A549 (cell line): ENCODE data around the gene RGS1. TPM values are rescaled to one million over a fixed set of nuclear protein-coding genes. Genes with fewer than 3 reads are reported as not detected.

Source experiments
- ATAC-seq, 2 experiments: fragments of 200-7000 bp in 1 of 2; fragments of >200 bp in 1 of 2; cut with Nextera tagmentation in 1 of 2; cut with Tn5 transposase in 1 of 2; 3 replicates each; pipeline versions ENCODE4 v1.8.0 to v1.9.1; 2018 to 2020; ENCODE audit warnings: mild to moderate bottlenecking in 1 of 2, moderate library complexity in 1 of 2
- CTCF ChIA-PET: fragments of 300-600 bp; sonication (Branson Sonifier 250); formaldehyde crosslinking; extraction: SDS; loops from one replicate; lab custom pipeline; 2021; ENCODE audit warnings: antibody characterized with exemption, inconsistent platforms; lab: Yijun Ruan, JAX
- POLR2A ChIA-PET: fragments of 350-600 bp; formaldehyde crosslinking; extraction: SDS; loops from one replicate; lab custom pipeline; 2021; ENCODE audit warnings: antibody characterized with exemption, inconsistent platforms; lab: Yijun Ruan, JAX
- DNase-seq, 2 experiments: peaks; one replicate each; pipeline versions ENCODE4 v3.0.0 to v3.0.0-alpha.2; 2011 to 2016; ENCODE audit warnings: low read depth in 1 of 2, low spot score in 1 of 2
- FAIRE-seq: peaks from 2 replicates; lab custom pipeline; 2011; peaks lifted over from hg19 to GRCh38; lab: Jason Lieb, UNC
- H3K27ac ChIP-seq, 2 experiments: fragments of >200 bp; sonication (Bioruptor Twin); formaldehyde crosslinking; 3 replicates each; pipeline ENCODE4 v1.5.1; 2016 to 2017
- H3K4me1 ChIP-seq: fragments of >200 bp; sonication (Bioruptor Twin); formaldehyde crosslinking; 3 replicates; pipeline ENCODE4 v1.6.1; 2016
- H3K4me2 ChIP-seq: fragments of >200 bp; sonication (Bioruptor Twin); formaldehyde crosslinking; 3 replicates; pipeline ENCODE4 v1.6.1; 2016
- H3K4me3 ChIP-seq: fragments of >200 bp; sonication (Bioruptor Twin); formaldehyde crosslinking; 3 replicates; pipeline ENCODE4 v1.5.1; 2016
- H3K9me3 ChIP-seq: fragments of >200 bp; sonication (Bioruptor Twin); formaldehyde crosslinking; 3 replicates; pipeline ENCODE4 v1.6.1; 2016
- CBX2 ChIP-seq: fragments of 200-600 bp; sonication (generic); IDR thresholded peaks from 2 replicates; pipeline ENCODE4 v1.6.1; 2016; ENCODE audit warnings: low read depth, mild to moderate bottlenecking, borderline replicate concordance
- EHF ChIP-seq: fragments of 250-450 bp; sonication (Bioruptor Pico); IDR thresholded peaks from 2 replicates; pipeline ENCODE4 v1.5.0; 2020; ENCODE audit warnings: mild to moderate bottlenecking
- FOSB ChIP-seq: fragments of 250-450 bp; sonication (Bioruptor Pico); IDR thresholded peaks from 2 replicates; pipeline ENCODE4 v1.5.0; 2020; ENCODE audit warnings: mild to moderate bottlenecking, moderate library complexity
- FOXS1 ChIP-seq: fragments of 250-450 bp; sonication (Bioruptor Pico); IDR thresholded peaks from 2 replicates; pipeline ENCODE4 v1.5.0; 2020; ENCODE audit warnings: mild to moderate bottlenecking, moderate library complexity
- GATA3 ChIP-seq: IDR thresholded peaks from 2 replicates; pipeline ENCODE4 v1.6.1; 2012; ENCODE audit warnings: borderline replicate concordance
- HDAC2 ChIP-seq: fragments of 200-600 bp; sonication (generic); IDR thresholded peaks from 2 replicates; pipeline ENCODE4 v1.6.1; 2016
- HEYL ChIP-seq: fragments of 250-450 bp; sonication (Bioruptor Pico); IDR thresholded peaks from 2 replicates; pipeline ENCODE4 v1.8.0; 2021; ENCODE audit warnings: mild to moderate bottlenecking, moderate library complexity
- HMGXB4 ChIP-seq: fragments of 250-450 bp; sonication (Bioruptor Pico); IDR thresholded peaks from 2 replicates; pipeline ENCODE4 v1.5.0; 2021; ENCODE audit warnings: mild to moderate bottlenecking, moderate library complexity, borderline replicate concordance
- HOXB13 ChIP-seq: fragments of 250-450 bp; sonication (Bioruptor Pico); IDR thresholded peaks from 2 replicates; pipeline ENCODE4 v1.5.0; 2020; ENCODE audit warnings: low read depth, mild to moderate bottlenecking, moderate library complexity
- JUN ChIP-seq, 2 experiments: fragments of >200 bp; sonication (Bioruptor Twin); formaldehyde crosslinking; IDR thresholded peaks; 2 replicates in 1 of 2; 3 replicates in 1 of 2; pipeline ENCODE4 v1.6.1; 2016 to 2017
- JUNB ChIP-seq: fragments of >200 bp; sonication (Bioruptor Twin); formaldehyde crosslinking; IDR thresholded peaks from 2 replicates; pipeline ENCODE4 v1.6.1; 2016
- KDM1A ChIP-seq: fragments of 200-600 bp; sonication (generic); IDR thresholded peaks from 2 replicates; pipeline ENCODE4 v1.6.1; 2016; ENCODE audit warnings: low read depth, mild to moderate bottlenecking
- MAFK ChIP-seq: fragments of 450-650 bp; IDR thresholded peaks from 2 replicates; pipeline ENCODE4 v1.6.1; 2014; ENCODE audit not compliant: partially characterized antibody
- MAZ ChIP-seq: fragments of 150-350 bp; IDR thresholded peaks from 2 replicates; pipeline ENCODE4 v1.6.1; 2014; ENCODE audit warnings: antibody characterized with exemption, low read depth, low read length, borderline replicate concordance
- NFE2L2 ChIP-seq: fragments of 150-350 bp; conservative IDR thresholded peaks from 2 replicates; pipeline ENCODE4 v1.6.1; 2014; ENCODE audit warnings: low read length
- NR3C1 ChIP-seq: fragments of >200 bp; sonication (Bioruptor Twin); formaldehyde crosslinking; IDR thresholded peaks from 3 replicates; pipeline ENCODE4 v1.6.1; 2017
- PHF8 ChIP-seq: fragments of 200-600 bp; sonication (generic); IDR thresholded peaks from 2 replicates; pipeline ENCODE4 v1.6.1; 2016; ENCODE audit warnings: low read depth, mild to moderate bottlenecking, antibody characterized with exemption, moderate library complexity, borderline replicate concordance
- POLR2AphosphoS2 ChIP-seq: conservative IDR thresholded peaks from 2 replicates; pipeline ENCODE4 v1.6.1; 2012; ENCODE audit warnings: low read length, improper control_type of control experiment, inconsistent platforms
- RAD21 ChIP-seq, 2 experiments: fragments of >200 bp in 1 of 2; sonication (Bioruptor Twin) in 1 of 2; formaldehyde crosslinking in 1 of 2; IDR thresholded peaks in 1 of 2; conservative IDR thresholded peaks in 1 of 2; 2 replicates in 1 of 2; 3 replicates in 1 of 2; pipeline ENCODE4 v1.6.1; 2012 to 2018; ENCODE audit warnings: inconsistent platforms in 1 of 2
- RARB ChIP-seq: fragments of 250-450 bp; sonication (Bioruptor Pico); IDR thresholded peaks from 2 replicates; pipeline ENCODE4 v1.8.0; 2021; ENCODE audit warnings: mild to moderate bottlenecking, moderate library complexity
- RFX5 ChIP-seq: fragments of 450-650 bp; IDR thresholded peaks from 2 replicates; pipeline ENCODE4 v1.7.1; 2014; ENCODE audit warnings: antibody characterized with exemption, mild to moderate bottlenecking, moderate library complexity
- SREBF2 ChIP-seq: fragments of 450-650 bp; IDR thresholded peaks from 2 replicates; pipeline ENCODE4 v1.6.1; 2014; ENCODE audit warnings: mild to moderate bottlenecking, moderate library complexity
- TFCP2L1 ChIP-seq: fragments of 250-450 bp; sonication (Bioruptor Pico); IDR thresholded peaks from 2 replicates; pipeline ENCODE4 v1.5.0; 2021; ENCODE audit warnings: mild to moderate bottlenecking
- ZFP36 ChIP-seq: fragments of 450-650 bp; IDR thresholded peaks from 2 replicates; pipeline ENCODE4 v1.6.1; 2014; ENCODE audit warnings: borderline replicate concordance; ENCODE audit not compliant: partially characterized antibody
- WGBS: methylation state at CpG from one replicate; pipeline ENCODE4 v1.1.6; 2017; ENCODE audit errors: missing lambda C conversion rate; 5-methylcytosine and 5-hydroxymethylcytosine counted together
- polyA plus RNA-seq, 4 experiments: library from polyadenylated mRNA; depleted of rRNA in 3 of 4; stranded (reverse); fragments of >200 nt; fragmentation: RNase III in 1 of 4; extraction: RNeasy Plus Mini Kit Qiagen cat#74134 plus additional on column Dnase treatment in 1 of 4; gene quantifications; 2 replicates in 3 of 4; 3 replicates in 1 of 4; pipeline ENCODE4 v1.2.3, GENCODE V29; 2011 to 2017
- TF ChIP-seq, protein P1 (sequence below): fragments of >200 bp; sonication (Bioruptor Twin); formaldehyde crosslinking; IDR thresholded peaks from 3 replicates; pipeline ENCODE4 v1.6.1; 2016

RGS1 gene
- polyA plus RNA-seq, 2 of the 4 experiments (the other 2 are of a cell fraction): not detected

DNA sequence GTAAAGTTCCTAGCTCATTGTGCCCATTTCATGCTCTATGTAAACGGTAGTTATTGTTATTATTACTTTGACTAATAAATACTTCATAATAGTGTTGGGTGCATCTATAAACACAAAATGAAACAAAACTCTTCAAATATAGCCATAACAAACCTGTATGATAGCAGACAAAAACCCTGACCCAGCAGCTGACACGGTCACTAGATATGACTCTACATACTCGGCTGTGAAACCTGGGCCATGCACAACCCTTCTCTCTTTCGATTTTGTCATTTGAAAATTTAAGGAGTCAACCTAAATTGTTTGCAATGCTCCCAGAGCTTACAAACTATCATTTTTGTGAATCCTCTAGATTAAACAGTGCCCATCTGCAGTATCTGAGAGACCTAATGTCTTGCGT lies 52.3 kb downstream of the RGS1 start:
- CTCF ChIA-PET: interaction anchor here (0.8 to 1.3 kb wide), 2 partner anchors 17 to 30 kb away, joined by 3 to 4 read pairs; no protein-coding TSS in a partner anchor
- Histone ChIP-seq H3K9me3 (no peaks in the 10 kb centered on the region), H3K27ac (no peak overlapping the region), H3K4me1 (no peaks in the 10 kb centered on the region), H3K4me3 (no peak overlapping the region), H3K4me2 (no peak overlapping the region)
- no peak for ATAC-seq
- TF ChIP-seq HDAC2 (no peak), SREBF2 (no peak), GATA3 (no peak), RARB (CRISPR knock-in tag) (no peak), NFE2L2 (no peak), ZFP36 (no peak), JUNB (no peak), PHF8 (no peak), HEYL (CRISPR knock-in tag) (no peak), KDM1A (no peak)
- POLR2A ChIA-PET: no interaction called here
- 86% methylated on average over 5 of the region's 5 CpGs for WGBS
- DNase-seq: no peak
- FAIRE-seq: no peak

- Histone ChIP-seq H3K4me2 (no peak overlapping the region), H3K9me3 (no peaks in the 10 kb centered on the region), H3K4me3 (no peak overlapping the region), H3K4me1 (no peaks in the 10 kb centered on the region), H3K27ac (no peak overlapping the region)
- no peak for DNase-seq
- ChIA-PET CTCF (interaction anchor here (0.8 to 1.3 kb wide), 2 partner anchors 18 to 29 kb away, joined by 3 to 4 read pairs; no protein-coding TSS in a partner anchor), POLR2A (no interaction called here)
- no peak for TF ChIP-seq PHF8
- TF ChIP-seq FOXS1: no peak
- TF ChIP-seq CBX2: no peak
- TF ChIP-seq HOXB13: no peak
- no peak for TF ChIP-seq RARB (CRISPR knock-in tag)
- TF ChIP-seq EHF (CRISPR knock-in tag): no peak
- no peak for TF ChIP-seq HMGXB4 (CRISPR knock-in tag)
- TF ChIP-seq RFX5: no peak
- TF ChIP-seq TFCP2L1 (CRISPR knock-in tag): no peak
- TF ChIP-seq, protein P1, sequence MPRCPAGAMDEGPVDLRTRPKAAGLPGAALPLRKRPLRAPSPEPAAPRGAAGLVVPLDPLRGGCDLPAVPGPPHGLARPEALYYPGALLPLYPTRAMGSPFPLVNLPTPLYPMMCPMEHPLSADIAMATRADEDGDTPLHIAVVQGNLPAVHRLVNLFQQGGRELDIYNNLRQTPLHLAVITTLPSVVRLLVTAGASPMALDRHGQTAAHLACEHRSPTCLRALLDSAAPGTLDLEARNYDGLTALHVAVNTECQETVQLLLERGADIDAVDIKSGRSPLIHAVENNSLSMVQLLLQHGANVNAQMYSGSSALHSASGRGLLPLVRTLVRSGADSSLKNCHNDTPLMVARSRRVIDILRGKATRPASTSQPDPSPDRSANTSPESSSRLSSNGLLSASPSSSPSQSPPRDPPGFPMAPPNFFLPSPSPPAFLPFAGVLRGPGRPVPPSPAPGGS: no peak
- no peak for TF ChIP-seq JUN (IDR thresholded peaks at IDR 0.05)
- TF ChIP-seq MAZ: no peak
- TF ChIP-seq FOSB (CRISPR knock-in tag): no peak
- no peak for TF ChIP-seq NR3C1
- TF ChIP-seq POLR2AphosphoS2: no peak
- TF ChIP-seq GATA3: no peak
- TF ChIP-seq RAD21 (conservative IDR thresholded peaks at IDR 0.05 in 1 of 2, IDR thresholded peaks at IDR 0.05 in 1 of 2): no peak
- no peak for TF ChIP-seq MAFK
- no peak for FAIRE-seq
- WGBS: 90% methylated on average over 1 of the region's 1 CpG
- ATAC-seq: no peak
These were observed 53.0 kb downstream of the RGS1 start for GRCh38 chr1:192628396-192629057.
